GF-D8 (cell line): ENCODE data around the gene KMT5B.

Experiments used
- DNase-seq: peaks from one replicate; lab custom pipeline; 2025; lab: John Stamatoyannopoulos, UW

Gene KMT5B

GRCh38 chr11:68215524-68216170, 2.6 kb upstream of the KMT5B start:
- no peak for DNase-seq

GRCh38 chr11:68215087-68215445, 2.0 kb upstream of the KMT5B start:
- no peak for DNase-seq

- DNase-seq, result no peak
These were observed 1.3 kb upstream of the KMT5B start for GRCh38 chr11:68214173-68215086.

- DNase-seq, result peak; percentile 49
These were observed 568 bp upstream of the KMT5B start for GRCh38 chr11:68213555-68214172.

- DNase-seq, result peak; percentile 22
These were observed 518 bp downstream of the KMT5B start for GRCh38 chr11:68212421-68213134.

- no peak for DNase-seq
These were observed 1.6 kb downstream of the KMT5B start for GRCh38 chr11:68211546-68211945.

GRCh38 chr11:68206211-68206610, 6.9 kb downstream of the KMT5B start:
- peak; percentile 8 for DNase-seq

GRCh38 chr11:68204402-68204801, 8.7 kb downstream of the KMT5B start:
- no peak for DNase-seq

- DNase-seq, result no peak
These were observed 10.9 kb downstream of the KMT5B start for GRCh38 chr11:68202165-68202564.

- no peak for DNase-seq
These were observed 11.6 kb downstream of the KMT5B start for GRCh38 chr11:68201492-68201891.

- no peak for DNase-seq
These were observed 12.5 kb downstream of the KMT5B start for GRCh38 chr11:68200639-68201038.

- no peak for DNase-seq
These were observed 13.7 kb downstream of the KMT5B start for GRCh38 chr11:68199295-68199987.

GRCh38 chr11:68196219-68196618, 16.9 kb downstream of the KMT5B start:
- DNase-seq, result no peak

GRCh38 chr11:68194675-68195294, 18.3 kb downstream of the KMT5B start:
- DNase-seq, result no peak

GRCh38 chr11:68193018-68193417, 20.1 kb downstream of the KMT5B start:
- no peak for DNase-seq

GRCh38 chr11:68191661-68192579, 21.2 kb downstream of the KMT5B start:
- no peak for DNase-seq

- no peak for DNase-seq
These were observed 23.2 kb downstream of the KMT5B start for GRCh38 chr11:68189888-68190287.

GRCh38 chr11:68189082-68189481, 24.0 kb downstream of the KMT5B start:
- DNase-seq, result no peak

GRCh38 chr11:68186061-68186460, 27.0 kb downstream of the KMT5B start:
- no peak for DNase-seq
